HG03045 (cell line): Measurements from ENCODE around the gene ELOVL6.
"Not testable (repeated sequence)": the region's sequence is repeated elsewhere in the genome, so short reads cannot be mapped to it uniquely, and the experiment has no call there.

ENCODE experiments used
- ATAC-seq: cut with Tn5 transposase; IDR thresholded peaks from one replicate; pipeline ENCODE4 v1.9.1; 2021; ENCODE audit warnings: mild to moderate bottlenecking, moderate library complexity; ENCODE audit not compliant: unreplicated experiment

Gene ELOVL6

GRCh38 chr4:110039164-110039563, 159.3 kb downstream of the ELOVL6 start:
- ATAC-seq: not testable (repeated sequence)

GRCh38 chr4:110034026-110034393, 164.4 kb downstream of the ELOVL6 start:
- ATAC-seq: peak; percentile 93

GRCh38 chr4:110033355-110034025, 164.9 kb downstream of the ELOVL6 start:
- no peak for ATAC-seq

GRCh38 chr4:110032603-110033002, 165.8 kb downstream of the ELOVL6 start:
- ATAC-seq: no peak

GRCh38 chr4:110025718-110026117, 172.7 kb downstream of the ELOVL6 start:
- no peak for ATAC-seq

DNA sequence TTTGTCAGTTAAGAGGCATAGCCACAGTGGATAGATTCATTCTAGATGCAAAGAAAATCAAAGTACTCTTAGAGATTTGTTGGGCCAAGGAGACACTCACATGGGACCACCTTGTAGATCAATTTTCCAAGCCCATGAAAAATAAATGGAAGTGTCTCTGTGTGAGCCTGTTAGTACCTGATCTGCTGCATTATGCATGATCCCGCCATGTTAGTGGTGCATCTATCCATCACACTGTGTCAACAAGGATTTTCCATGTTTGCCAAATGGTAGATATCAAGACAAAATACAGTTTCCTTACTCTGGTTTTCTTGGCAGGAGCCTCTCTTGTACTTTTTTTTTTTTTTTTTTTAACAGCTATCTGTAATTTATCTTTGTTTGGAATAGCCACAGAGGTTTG, 173.4 kb downstream of the ELOVL6 start:
- ATAC-seq: no peak

- ATAC-seq: no peak
Observed at GRCh38 chr4:110022457-110022856, 176.0 kb downstream of the ELOVL6 start.

DNA sequence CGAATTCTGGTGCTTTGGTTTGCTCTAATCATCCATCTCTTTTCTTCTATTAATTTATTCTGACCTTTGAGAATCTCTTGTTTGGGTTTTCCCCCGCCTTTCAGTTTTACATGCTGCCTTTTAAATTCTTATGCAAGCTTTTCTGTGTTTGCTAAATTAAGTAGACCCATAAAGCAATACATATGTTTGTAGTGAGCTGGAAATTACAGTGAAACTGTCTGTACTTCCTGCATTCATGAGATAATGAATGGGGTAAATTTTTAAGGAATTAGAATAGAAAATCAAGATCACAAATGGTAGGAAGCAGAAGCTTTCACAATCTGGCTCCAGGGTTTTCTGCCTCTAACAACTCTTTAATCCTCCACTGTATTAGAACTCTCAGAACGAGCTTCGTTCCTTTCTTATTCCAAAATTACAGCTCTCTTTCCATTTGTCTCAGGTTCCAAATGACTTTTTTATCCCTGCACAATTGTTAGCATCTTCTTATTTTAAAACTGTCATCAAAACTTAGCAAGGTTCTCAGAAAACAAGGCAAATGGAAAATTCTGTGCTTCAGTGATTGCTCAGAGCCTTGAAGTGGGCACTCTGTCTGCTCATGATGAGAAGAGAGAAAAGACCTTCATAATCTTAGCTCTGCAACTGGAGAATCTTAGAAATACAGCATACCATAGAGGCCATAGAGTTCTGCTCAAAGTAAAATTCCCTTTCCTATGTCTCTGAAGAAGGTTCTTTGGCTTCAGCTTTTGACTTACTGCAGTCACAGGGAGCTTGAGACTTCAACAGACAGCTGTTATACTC, 177.6 kb downstream of the ELOVL6 start:
- ATAC-seq: no peak

DNA sequence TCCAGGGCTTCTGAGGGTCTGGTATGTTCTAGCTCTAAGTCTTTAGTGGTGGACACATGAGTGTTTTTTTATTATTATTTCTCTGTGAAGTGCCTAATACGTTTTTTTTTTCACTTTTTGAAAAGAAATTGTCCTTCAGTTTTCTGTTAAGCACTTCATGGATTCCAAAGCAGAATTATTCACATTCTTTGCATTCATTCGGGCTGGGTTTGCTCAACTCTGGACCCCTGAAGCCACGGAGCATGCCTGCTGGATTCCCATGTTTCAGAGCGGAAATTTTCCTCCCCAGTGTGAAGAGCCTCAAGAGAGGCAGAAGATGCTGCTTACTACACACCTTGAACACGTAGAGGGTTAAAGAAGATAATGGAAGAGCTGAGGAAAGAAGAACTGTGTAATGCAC, 178.3 kb downstream of the ELOVL6 start:
- no peak for ATAC-seq

GRCh38 chr4:110019153-110019552, 179.3 kb downstream of the ELOVL6 start:
- no peak for ATAC-seq

- no peak for ATAC-seq
Observed at GRCh38 chr4:110014233-110014632, 184.2 kb downstream of the ELOVL6 start.

DNA sequence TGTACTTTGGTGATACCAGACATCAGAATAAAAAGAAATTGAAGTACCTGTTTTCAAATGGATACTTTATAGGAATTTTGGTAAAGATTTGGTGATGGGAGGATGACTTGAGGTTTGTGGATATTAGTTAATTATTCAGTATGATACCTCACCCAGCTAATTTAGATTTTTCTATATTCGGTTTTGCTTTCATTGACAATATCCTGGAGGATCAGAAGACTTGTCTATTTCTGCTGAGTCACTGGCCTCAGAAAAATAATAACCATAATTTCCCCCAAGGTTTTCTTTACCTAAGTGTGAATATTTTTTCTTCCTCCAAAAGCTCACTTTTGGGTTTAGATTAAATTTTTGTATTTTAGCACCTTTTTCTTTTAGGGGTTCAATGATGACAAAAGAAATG, 185.5 kb downstream of the ELOVL6 start:
- ATAC-seq: no peak

GRCh38 chr4:110010797-110011196, 187.6 kb downstream of the ELOVL6 start:
- ATAC-seq: no peak

GRCh38 chr4:110009550-110009949, 188.9 kb downstream of the ELOVL6 start:
- ATAC-seq: no peak

DNA sequence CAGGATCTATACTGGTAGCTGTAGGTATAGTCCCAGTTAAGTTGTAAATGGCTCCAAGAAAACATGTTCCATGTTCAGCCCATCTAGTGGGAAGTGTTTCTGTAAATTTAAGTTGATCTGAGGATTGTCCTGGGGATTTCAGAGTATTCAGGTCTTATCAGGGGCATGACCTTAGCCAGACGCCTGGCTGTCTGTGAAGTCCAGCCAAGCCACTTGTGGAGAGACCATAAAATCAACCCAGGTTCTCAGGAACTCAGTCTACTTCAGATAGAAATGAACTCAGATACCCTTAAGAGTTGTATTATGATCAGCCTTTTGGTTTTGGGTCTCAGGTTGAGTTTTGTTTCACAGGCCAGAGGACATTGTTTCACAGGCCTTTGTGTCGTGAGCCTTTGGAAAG, 189.9 kb downstream of the ELOVL6 start:
- ATAC-seq: no peak

- ATAC-seq: no peak
Observed at GRCh38 chr4:110007217-110007616, 191.2 kb downstream of the ELOVL6 start.

GRCh38 chr4:110005461-110006056, 192.9 kb downstream of the ELOVL6 start:
- no peak for ATAC-seq

- ATAC-seq: no peak
Observed at GRCh38 chr4:110004556-110004955, 193.9 kb downstream of the ELOVL6 start.

DNA sequence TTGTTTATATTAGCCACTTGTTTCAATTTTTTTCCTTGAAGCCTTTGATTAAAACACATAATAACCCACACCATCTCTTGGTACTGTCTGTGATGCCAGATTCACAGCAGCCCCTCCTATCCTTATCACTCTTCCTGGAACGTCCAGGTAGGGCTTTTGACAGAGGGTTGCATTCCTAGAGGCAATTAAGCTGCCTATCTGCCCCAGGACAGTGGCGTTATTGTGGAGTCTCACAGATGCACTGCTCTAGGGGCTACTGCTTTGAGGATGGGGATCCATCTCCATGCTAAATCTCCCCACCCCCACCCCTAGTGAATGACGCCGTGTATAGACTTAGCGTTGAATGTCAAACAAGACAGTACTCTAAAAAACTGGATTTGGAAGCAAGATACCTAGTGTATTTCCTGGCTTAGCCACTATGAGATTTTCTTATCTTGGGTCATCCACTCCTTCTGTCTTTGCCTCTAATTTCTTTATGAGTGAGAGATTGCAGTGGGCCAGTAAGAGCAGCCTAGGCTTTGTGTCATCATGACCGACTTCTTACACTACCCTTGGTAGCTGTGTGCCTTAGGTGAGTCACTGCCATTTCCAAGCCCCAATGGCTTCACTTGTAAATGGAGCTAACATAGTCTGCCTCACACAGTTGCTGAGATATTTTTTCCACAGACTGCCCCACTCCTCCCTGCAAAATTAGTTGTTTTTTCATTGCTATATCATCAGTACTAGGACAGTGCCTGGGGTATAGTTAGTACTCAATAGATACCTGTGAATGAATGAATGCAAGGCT, 194.8 kb downstream of the ELOVL6 start:
- ATAC-seq: no peak

DNA sequence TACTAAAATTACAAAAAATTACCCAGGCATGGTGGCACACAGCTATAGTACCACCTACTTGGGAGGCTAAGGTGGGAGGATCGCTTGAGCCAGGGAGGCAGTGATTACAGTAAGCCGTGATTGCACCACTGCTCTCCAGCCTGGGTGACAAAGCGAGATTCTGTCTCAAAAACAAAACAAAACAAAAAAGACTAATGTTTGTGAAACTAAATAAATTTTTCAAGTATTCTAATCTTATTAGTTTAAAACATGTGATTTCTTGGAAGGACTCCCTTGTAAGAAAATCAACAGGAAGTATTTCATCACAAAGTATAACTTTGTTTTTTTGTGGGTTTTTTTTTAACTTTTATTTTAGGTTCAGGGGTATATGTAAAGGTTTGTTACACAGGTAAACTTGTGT, 196.1 kb downstream of the ELOVL6 start:
- no peak for ATAC-seq

DNA sequence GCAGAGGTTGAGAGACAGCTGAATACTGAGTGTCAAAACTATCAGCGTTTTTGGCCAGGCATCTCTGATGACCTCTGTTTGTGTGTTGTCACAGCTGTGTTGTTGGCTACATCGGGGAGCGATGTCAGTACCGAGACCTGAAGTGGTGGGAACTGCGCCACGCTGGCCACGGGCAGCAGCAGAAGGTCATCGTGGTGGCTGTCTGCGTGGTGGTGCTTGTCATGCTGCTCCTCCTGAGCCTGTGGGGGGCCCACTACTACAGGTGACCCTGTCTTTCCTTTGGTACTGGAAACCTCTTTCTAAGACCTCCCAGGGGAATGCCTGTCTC, 198.9 kb downstream of the ELOVL6 start:
- ATAC-seq: no peak
